Heart left ventricle (tissue), 13 donors: ENCODE results near the gene KRT38.

Experiments used
- POLR2A ChIP-seq, 2 donors: fragments of 450-650 bp; IDR thresholded peaks; one replicate each; pipeline ENCODE4 v1.6.1; 2017; ENCODE audit warnings: antibody characterized with exemption in 2 of 2, mild to moderate bottlenecking in 2 of 2, moderate library complexity in 2 of 2
- TF ChIP-seq, protein P1 (sequence below), 12 donors: fragments of 200-600 bp; sonication (generic) in 4 of 12; IDR thresholded peaks; one replicate each; pipeline versions ENCODE4 v1.5.0 to v1.8.0; 2018 to 2022; ENCODE audit warnings: antibody characterized with exemption in 12 of 12, mild to moderate bottlenecking in 5 of 12
- donor health status: ischemic (EF 13 %, LVEDD 7.1; RV severe dilation, severe dysfunction).
- donor health status: DM: no; HTN: yes; CAD: no.
- donor health status: DM: no; HTN: no; CAD: no.
- donor health status: ischemic (EF 25% LVEDD 6.9; RV normal size, moderate dysfunction).
- donor health status: ischemic (EF 25% LVEDD 5.7; RV mildly dilated, moderate dysfunction).
- donor health status: ischemic (EF 35%, LVEDD 5.7; RV mildly dilated, moderate dysfunction).
- donor health status: nonischemic (EF 11% LVEDD 7.7; RV severe dilation, severe dysfunction).
- donor health status: DM: yes; HTN: yes; CAD: no.
- donor health status: PGD.
- donor health status: ischemic (EF 29% LVEDD 5.4; RV normal size, mild dysfunction).
- donor health status: nonischemic (EF 23%, LVEDD 6.1; RV moderate dilation, normal function).

DNA sequence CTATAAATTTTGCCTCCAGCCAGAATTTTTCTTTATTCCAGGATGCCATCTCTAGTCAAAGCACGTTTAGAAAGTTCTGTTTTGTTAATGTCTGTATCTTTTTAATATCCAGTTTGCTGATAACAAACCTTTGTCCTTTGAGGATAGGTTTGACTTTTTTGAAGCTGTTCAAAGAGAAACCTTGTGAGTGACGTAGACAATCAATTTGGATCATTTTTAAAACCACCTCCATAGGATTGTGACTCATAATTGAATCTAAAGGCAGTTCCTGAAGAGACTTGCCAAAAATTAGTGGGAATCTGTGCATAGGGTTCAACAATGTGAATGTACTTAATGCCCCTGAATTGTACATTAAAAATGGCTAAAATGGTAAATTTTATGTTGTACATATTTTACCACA, 49.2 kb downstream of the KRT38 start:
- TF ChIP-seq, protein P1, sequence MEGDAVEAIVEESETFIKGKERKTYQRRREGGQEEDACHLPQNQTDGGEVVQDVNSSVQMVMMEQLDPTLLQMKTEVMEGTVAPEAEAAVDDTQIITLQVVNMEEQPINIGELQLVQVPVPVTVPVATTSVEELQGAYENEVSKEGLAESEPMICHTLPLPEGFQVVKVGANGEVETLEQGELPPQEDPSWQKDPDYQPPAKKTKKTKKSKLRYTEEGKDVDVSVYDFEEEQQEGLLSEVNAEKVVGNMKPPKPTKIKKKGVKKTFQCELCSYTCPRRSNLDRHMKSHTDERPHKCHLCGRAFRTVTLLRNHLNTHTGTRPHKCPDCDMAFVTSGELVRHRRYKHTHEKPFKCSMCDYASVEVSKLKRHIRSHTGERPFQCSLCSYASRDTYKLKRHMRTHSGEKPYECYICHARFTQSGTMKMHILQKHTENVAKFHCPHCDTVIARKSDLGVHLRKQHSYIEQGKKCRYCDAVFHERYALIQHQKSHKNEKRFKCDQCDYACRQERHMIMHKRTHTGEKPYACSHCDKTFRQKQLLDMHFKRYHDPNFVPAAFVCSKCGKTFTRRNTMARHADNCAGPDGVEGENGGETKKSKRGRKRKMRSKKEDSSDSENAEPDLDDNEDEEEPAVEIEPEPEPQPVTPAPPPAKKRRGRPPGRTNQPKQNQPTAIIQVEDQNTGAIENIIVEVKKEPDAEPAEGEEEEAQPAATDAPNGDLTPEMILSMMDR (IDR thresholded peaks at IDR 0.05) = no peak
- no peak for TF ChIP-seq POLR2A (IDR thresholded peaks at IDR 0.05)
